DMS153 treated with DMSO at 0.1 percent for 48 hours (cell line): Measurements from ENCODE around the gene RERE.
"Not testable (repeated sequence)": the region's sequence is repeated elsewhere in the genome, so short reads cannot be mapped to it uniquely, and the experiment has no call there.

Experiments
- DNase-seq: peaks from one replicate; lab custom pipeline; 2025; ENCODE audit not compliant: unreplicated experiment; lab: John Stamatoyannopoulos, UW

Gene RERE

GRCh38 chr1:8695442-8695841 is 122.0 kb downstream of the RERE start:
- DNase-seq: not testable (repeated sequence)

DNA sequence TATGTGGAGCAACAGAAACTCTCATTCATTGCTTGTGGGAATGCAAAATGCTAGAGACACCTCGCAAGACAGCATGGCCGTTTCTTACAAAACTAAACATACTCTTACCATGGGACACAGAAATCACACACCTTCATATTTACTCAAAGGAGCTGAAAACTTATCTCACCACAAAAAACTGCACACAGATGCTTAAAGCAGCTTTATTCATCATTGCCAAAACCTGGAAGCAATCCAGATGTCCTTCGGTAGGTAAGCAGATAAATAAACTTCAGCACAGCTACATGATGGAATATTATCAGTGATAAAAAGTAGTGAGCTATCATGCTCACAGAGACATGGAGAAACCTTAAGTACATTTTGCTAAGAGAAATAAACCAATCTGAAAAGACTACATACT is 124.3 kb downstream of the RERE start:
- no peak for DNase-seq

DNA sequence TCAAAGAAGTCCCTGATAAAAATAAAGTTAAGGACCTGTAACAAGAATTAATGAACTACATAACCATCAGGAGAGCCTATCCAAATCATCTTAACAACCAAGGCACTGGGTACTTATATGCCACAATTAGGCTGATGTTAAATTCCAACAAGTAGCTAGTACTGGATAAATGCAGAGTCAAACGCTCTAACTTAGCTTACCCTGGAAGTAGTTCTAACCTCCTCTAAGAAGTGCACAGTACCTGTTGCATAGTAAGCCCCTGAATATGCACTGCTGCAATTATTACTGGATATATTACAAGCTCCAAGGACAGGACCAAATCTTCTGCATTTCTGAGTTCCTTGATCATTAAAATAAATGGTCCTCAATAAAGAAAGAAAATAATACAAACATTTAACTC is 125.8 kb downstream of the RERE start:
- DNase-seq: no peak

DNA sequence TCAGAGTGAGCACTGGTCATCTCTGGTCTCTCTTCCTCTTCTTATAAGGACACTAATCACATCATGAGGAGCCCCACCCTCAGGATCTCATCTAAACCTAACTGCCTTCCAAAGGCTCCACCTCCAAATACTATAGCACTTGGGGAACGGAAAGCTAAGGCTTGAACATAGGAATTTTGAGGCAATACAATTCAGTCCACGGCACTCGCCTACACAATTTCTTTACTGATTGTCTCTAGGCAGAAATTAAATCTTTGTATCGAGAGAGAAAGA is 127.3 kb downstream of the RERE start:
- DNase-seq: no peak

DNA sequence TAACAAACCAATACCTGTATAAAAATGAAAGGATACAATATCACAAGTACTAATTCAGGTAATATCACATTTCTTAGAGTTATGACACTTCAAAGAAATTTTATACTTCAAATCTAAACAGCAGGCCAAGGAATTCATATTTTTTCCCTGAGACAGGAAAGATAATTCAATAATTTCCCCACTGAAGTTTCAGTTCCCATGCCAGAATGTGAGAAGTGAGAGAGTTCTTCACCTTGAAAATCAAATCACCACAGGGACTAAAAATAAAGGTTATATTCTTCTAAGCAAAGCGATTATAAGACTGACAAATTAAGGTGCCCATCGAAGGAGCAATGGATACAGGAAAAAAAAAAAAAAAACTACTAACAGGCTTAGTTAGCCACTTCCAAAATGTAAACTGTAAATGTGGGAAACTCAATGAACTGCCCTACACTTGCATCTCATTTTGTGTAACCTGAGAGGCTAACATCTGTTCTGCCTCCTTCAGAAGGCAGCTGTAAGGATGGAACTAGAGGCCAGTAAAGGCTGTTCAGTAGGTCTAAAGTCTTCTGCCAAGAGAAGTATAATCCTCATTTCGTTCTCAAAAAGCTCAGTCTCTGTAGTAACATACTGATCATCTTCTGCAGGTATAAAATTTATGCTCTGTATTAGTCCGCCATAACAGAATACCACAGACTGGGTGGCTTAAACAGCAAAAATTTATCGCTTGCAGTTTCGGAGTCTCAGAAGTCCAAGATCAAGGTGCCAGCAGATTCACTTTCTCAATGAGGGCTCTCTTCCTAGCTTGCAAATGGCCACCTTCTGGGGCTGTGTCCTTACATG is 127.8 kb downstream of the RERE start:
- DNase-seq: no peak

- no peak for DNase-seq
These were observed 129.9 kb downstream of the RERE start for GRCh38 chr1:8687538-8687937.

DNA sequence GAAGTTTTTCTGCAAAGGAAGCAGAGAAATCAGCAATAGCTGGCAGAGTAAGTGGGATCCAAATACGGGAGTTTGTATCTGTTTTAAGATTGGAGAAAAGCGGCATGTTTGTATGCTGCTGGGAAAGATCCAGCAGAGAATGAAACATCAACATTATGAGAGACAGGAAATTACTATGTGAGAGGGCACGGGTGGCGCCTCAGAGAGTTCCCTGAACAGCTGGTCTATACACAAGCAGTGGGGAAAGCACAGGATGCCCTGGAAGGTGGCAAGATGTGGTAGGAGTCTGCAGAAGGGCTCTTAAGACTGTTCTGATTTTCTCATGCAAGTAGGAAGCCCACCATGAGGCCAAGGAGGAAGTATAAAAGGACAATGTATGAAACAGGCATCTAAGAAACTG is 130.4 kb downstream of the RERE start:
- DNase-seq: peak; percentile 35

GRCh38 chr1:8685463-8685862 is 132.0 kb downstream of the RERE start:
- no peak for DNase-seq

DNA sequence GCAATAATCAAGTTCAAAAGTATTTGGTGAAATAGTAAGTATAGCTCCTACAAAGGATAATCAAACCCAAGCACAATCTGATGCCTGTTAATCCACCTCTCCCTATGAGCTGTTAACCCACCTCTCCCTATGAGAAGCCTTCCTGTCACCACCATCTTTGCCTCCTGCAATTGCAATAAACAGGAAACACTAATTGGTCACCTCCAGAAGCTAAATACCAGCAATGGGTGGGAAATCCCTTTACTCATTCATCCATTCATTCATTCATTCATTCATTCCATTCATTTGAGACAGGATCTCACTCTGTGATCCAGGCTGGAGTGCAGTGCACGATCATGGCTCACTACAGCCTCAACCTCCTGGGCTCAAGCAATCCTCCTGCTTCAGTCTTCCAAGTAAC is 132.8 kb downstream of the RERE start:
- DNase-seq: no peak

GRCh38 chr1:8682573-8682972 is 134.9 kb downstream of the RERE start:
- no peak for DNase-seq

- DNase-seq: peak; percentile 87
These were observed 135.5 kb downstream of the RERE start for GRCh38 chr1:8681911-8682310.

DNA sequence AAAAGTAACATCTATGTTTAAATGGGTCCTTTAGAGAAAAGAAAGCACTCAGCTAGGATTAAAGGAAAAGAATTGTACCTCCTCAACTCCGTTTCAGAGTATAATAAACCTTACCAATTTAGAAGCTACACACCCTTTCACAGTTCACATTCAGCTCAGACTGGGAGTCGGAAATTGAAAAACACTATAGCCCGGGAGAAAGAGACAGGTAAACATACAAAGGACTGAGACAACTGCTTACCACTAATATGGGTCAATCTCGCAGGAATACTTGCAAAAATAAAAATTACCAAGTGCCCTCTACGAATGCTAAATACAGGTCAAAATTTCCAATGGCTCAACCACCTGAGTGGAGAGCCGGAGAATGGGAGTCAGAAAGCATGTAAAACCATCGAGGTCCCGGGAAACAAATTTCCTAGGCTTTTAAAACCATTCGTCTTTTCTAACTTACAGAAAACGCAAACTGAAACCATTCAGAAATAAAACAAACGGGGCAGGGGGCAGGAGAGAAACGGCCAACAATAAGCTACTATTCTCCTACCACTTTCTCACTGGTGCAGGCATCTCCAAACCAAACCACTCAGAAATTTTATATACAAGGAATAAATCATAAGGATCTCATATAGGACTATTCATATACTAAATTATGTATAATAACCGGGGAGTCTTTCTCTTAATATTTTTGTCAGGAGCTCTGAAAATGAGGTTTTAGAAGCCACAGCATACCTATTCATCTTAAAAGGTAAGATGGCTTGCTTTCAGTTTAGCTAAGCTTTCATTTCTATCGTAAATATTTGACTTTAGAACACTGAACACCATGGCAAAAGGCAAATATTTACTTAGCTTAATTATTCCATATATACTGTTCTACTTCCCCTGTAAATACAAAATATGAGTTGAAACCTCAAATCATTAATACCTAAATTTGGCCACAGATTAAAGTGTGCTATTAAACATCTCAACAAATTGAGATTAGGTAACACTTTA is 136.5 kb downstream of the RERE start:
- peak; percentile 94 for DNase-seq

- DNase-seq: no peak
These were observed 137.3 kb downstream of the RERE start for GRCh38 chr1:8679929-8680663.

DNA sequence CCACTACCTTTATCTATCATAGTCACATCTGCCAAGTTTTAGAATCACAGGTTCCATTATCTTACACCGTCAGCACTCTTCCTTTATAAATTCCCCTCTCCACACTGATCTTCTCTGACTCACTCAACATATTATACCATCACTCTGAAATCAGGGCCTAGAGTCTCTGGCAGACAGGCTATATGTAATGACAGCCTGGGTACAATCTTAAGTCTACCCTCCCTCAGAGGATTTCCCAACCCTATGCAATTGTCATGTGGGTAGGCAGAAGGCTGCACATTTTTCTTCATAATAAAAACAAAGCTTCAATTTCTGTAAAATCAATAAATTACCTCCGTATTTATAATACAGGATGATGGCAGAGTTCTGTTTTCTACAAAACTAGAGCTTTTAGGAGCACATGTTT is 138.0 kb downstream of the RERE start:
- DNase-seq: no peak

DNA sequence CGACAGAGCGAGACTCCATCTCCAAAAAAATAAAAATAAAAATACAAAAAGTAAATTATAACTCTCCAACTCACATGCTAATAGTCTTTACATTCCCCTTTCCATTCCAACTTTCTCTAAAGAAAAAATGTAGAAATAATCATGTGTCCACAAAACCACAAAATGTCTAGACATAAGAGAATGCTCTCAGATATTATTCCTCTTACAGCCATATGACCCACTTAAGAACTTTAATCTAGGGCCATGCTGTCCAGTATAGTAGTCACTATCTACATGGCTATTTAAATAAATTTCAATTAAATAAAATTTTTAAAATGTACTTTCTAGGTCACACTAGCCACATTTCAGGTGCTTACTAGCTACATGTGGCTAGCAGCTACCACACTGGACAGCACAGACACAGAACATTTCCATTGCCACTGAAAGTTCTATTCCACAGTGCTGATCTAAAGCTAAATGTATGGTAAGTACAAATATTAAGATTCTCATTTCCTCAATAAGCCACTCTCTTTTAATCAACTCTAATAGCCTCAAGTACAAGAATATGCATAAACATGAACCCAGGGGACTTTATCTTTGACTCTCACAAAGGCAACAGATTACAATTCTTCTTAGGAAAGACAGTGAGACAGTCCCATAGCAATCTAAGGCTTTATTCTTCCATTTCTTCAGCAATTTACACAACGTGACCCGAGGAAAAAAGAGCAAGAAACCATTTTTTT is 138.6 kb downstream of the RERE start:
- no peak for DNase-seq

DNA sequence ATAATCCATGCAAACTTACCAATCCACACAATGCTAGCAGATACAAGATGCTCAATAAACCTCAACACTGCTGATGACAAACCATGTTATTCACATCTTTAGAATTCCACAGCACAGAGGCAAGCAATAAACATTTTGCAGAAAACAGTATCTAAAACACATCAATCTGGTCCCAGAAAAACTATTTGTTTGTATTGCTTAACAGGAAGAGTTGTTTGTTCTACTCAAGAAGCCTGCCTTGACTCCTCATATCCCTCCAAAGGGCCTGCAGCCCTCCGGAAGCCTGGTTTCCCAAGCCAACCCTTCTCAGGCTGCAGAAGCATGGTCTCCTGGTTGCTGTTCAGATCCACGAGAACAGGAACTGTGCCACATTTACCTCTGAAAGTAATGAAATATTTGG is 139.7 kb downstream of the RERE start:
- no peak for DNase-seq

GRCh38 chr1:8676813-8677212 is 140.6 kb downstream of the RERE start:
- no peak for DNase-seq

GRCh38 chr1:8676072-8676471 is 141.4 kb downstream of the RERE start:
- DNase-seq: no peak

GRCh38 chr1:8674912-8675311 is 142.5 kb downstream of the RERE start:
- DNase-seq: no peak

GRCh38 chr1:8674481-8674880 is 143.0 kb downstream of the RERE start:
- DNase-seq: no peak
